Tibial nerve (tissue), 4 donors: ENCODE results near the gene ERG.

Source experiments
- EP300 ChIP-seq, 2 donors: sonication (generic); formaldehyde crosslinking; IDR thresholded peaks; one replicate each; pipeline ENCODE4 v1.6.1; 2017; ENCODE audit warnings: antibody characterized with exemption in 2 of 2, mild to moderate bottlenecking in 1 of 2
- TF ChIP-seq, protein P1 (sequence below), 5 experiments: fragments of 200-600 bp in 3 of 5; fragments of 450-650 bp in 2 of 5; sonication (generic) in 3 of 5; IDR thresholded peaks; one replicate each; pipeline ENCODE4 v1.5.1; 2016 to 2019; ENCODE audit warnings: antibody characterized with exemption in 5 of 5, mild to moderate bottlenecking in 3 of 5, moderate library complexity in 2 of 5

DNA sequence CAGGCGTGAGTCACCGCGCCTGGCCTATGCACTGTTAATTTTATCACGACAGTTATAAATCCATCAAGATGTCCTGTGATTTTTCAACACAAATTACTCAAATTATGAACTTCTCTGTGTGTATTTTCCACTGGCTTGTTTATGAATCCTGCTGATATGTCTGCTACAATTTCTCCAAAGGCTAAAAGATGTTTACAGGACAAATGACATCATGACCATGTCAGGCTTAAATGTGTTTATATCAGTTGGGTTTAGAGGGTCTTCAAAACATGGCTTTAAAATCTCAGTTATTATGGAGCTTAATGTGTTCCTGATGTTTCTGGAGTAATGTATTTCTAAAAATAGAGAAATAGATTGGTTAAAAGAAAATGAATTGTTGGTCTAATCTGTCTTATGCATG lies 44.0 kb upstream of the ERG start:
- TF ChIP-seq, protein P1, sequence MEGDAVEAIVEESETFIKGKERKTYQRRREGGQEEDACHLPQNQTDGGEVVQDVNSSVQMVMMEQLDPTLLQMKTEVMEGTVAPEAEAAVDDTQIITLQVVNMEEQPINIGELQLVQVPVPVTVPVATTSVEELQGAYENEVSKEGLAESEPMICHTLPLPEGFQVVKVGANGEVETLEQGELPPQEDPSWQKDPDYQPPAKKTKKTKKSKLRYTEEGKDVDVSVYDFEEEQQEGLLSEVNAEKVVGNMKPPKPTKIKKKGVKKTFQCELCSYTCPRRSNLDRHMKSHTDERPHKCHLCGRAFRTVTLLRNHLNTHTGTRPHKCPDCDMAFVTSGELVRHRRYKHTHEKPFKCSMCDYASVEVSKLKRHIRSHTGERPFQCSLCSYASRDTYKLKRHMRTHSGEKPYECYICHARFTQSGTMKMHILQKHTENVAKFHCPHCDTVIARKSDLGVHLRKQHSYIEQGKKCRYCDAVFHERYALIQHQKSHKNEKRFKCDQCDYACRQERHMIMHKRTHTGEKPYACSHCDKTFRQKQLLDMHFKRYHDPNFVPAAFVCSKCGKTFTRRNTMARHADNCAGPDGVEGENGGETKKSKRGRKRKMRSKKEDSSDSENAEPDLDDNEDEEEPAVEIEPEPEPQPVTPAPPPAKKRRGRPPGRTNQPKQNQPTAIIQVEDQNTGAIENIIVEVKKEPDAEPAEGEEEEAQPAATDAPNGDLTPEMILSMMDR (IDR thresholded peaks at IDR 0.05) = no peak
- no peak for TF ChIP-seq EP300 (IDR thresholded peaks at IDR 0.05)
